ENCODE results near the gene CTRL. TPM values are rescaled to one million over a fixed set of nuclear protein-coding genes. Genes with fewer than 3 reads are reported as not detected.

CTRL gene
- total and polyA plus RNA-seq, 3 donors from 2014 or later = 0.36 to 1.7 (median 0.62) TPM

DNA sequence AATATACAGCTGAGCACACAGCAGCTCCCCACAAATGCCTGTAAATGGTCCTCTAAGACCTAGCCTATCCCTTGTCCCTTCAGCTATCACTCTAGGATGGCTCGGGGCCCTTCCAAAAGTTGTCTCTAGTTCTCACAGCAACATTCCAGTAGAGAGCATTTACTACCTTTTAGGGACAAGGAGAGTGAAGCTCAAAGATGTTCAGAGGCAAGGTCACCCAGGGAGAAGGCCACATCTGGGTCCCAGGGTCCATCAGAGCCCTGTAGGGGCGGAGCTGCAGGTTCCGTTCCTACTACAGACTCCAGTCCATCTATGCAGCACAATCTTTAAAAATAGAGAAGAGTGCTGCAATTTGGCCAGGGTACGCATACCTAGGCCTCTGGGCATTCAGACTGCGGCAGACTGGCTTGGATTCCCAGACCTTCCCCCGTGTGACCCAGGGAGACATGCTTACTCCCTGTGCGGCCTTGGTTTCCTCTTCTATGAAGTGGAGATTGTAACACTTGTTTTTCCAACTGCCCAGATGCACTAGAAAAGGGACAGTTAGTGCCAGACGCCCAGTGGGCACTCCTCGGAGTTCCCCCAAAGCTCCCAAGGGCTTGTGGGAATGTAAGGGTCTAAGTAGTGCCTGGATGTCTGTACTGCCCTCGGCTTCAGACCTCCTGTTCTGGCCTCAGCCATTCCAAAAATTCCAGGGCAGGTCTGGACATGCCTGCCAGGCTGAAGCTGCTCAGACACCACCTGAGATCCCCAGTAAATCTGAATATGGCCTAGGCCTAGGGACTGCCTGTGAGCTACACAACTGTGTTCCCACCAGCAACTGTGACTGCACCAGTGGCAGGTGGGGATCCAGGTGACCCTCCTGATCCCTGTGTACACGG lies 34.2 kb upstream of the CTRL start:
- Histone ChIP-seq H3K4me1 (peaks cover 23% of the 10 kb centered on the region), H3K27me3 (no peaks in the 10 kb centered on the region), H3K9me3 (no peaks in the 10 kb centered on the region), H3K27ac (peak overlapping the region; percentile 47 to 94), H3K36me3 (ENCODE audit: low read depth, missing control alignments) (no peaks in the 10 kb centered on the region), H3K4me3 (no peak overlapping the region)
- WGBS, 2 donors = 44 to 54% methylated on average over 8 to 11 of the region's 11 CpGs
- DNase-seq = no peak
- intact Hi-C loops (cut with DNase I; ENCODE audit: low total_unique reads) = no loop called here
- TF ChIP-seq, protein P1, sequence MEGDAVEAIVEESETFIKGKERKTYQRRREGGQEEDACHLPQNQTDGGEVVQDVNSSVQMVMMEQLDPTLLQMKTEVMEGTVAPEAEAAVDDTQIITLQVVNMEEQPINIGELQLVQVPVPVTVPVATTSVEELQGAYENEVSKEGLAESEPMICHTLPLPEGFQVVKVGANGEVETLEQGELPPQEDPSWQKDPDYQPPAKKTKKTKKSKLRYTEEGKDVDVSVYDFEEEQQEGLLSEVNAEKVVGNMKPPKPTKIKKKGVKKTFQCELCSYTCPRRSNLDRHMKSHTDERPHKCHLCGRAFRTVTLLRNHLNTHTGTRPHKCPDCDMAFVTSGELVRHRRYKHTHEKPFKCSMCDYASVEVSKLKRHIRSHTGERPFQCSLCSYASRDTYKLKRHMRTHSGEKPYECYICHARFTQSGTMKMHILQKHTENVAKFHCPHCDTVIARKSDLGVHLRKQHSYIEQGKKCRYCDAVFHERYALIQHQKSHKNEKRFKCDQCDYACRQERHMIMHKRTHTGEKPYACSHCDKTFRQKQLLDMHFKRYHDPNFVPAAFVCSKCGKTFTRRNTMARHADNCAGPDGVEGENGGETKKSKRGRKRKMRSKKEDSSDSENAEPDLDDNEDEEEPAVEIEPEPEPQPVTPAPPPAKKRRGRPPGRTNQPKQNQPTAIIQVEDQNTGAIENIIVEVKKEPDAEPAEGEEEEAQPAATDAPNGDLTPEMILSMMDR (IDR thresholded peaks at IDR 0.05) = no peak
- TF ChIP-seq POLR2A (IDR thresholded peaks at IDR 0.05) = no peak

DNA sequence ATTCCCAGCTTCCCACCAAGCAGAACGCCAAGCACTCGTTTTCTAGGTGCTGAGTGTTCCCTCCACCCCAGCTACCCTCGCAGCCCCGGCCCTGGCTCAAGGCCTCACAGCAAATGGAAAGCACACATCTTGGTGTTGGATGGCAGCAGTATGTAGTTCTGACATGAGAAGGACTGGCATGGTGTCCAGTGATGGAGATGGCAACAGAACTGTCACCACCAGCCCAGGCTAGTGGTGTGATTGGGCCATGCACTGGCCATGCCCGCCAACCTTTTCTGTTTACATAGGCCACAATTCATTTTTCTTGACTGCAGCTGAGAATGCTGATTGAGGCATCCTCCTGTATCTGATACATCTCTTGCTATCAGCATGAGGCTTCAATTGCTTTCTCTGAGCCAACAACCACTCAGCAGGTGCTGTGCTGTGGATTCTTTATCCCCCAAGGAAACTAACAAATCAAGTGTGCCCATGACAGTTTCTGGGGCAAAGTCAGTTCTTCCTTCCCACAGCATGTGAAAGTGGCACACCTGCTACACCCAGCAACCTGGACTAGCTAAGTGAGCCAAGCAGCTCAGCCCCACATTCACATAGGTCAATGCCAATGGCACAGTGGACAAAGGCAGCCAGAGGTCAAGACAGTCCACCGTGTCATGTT lies 32.9 kb upstream of the CTRL start:
- WGBS, 2 donors = 44 to 66% methylated on average over 6 of the region's 6 CpGs
- intact Hi-C loops (cut with DNase I; ENCODE audit: low total_unique reads) = no loop called here
- Histone ChIP-seq H3K27ac (peak overlapping the region in 1 of 2 donors; percentile 94), H3K4me1 (peaks cover 28% of the 10 kb centered on the region), H3K36me3 (ENCODE audit: low read depth, missing control alignments) (no peaks in the 10 kb centered on the region), H3K27me3 (no peaks in the 10 kb centered on the region), H3K4me3 (peak overlapping the region in 1 of 2 donors; percentile 52), H3K9me3 (no peaks in the 10 kb centered on the region)
- DNase-seq = no peak
- TF ChIP-seq POLR2A (IDR thresholded peaks at IDR 0.05) = no peak
- TF ChIP-seq, protein P1 (IDR thresholded peaks at IDR 0.05) = no peak

- Histone ChIP-seq H3K4me1 (peaks cover 35% of the 10 kb centered on the region), H3K27ac (peak overlapping the region in 1 of 2 donors; percentile 64), H3K27me3 (no peaks in the 10 kb centered on the region), H3K9me3 (no peaks in the 10 kb centered on the region), H3K4me3 (peak overlapping the region; percentile 39 to 52), H3K36me3 (ENCODE audit: low read depth, missing control alignments) (no peaks in the 10 kb centered on the region)
- intact Hi-C loops (cut with DNase I; ENCODE audit: low total_unique reads) = no loop called here
- no peak for TF ChIP-seq POLR2A (IDR thresholded peaks at IDR 0.05)
- TF ChIP-seq, protein P1 (IDR thresholded peaks at IDR 0.05) = no peak
- peak; percentile 56 for DNase-seq
- WGBS, 2 donors = 33 to 65% methylated on average over 1 to 32 of the region's 32 CpGs
Measured at GRCh38 chr16:67963662-67964321, 32.1 kb upstream of the CTRL start.

DNA sequence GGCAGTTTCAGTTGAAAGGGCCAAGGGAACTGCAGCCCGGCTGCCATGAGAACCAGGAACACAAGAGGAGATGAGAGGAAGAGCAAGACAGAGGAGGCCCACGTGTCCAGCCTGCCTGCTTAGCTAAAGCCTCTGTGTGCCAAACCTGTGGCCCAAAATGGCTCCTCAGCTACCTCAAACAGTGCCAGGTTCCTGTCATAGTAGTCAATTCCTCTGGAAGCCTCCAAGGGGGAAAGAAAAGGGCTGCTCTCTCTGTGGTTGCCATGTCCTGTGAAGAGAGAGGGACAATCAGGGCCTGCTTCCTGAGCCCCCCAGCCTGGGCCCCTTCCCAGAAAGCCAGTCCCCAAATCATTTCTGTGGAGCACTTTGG lies 31.6 kb upstream of the CTRL start:
- Histone ChIP-seq H3K9me3 (no peaks in the 10 kb centered on the region), H3K4me1 (peaks cover 38% of the 10 kb centered on the region), H3K4me3 (peak overlapping the region; percentile 39 to 52), H3K27me3 (no peaks in the 10 kb centered on the region), H3K36me3 (ENCODE audit: low read depth, missing control alignments) (no peaks in the 10 kb centered on the region), H3K27ac (peak overlapping the region in 1 of 2 donors; percentile 64)
- DNase-seq = no peak
- intact Hi-C loops (cut with DNase I; ENCODE audit: low total_unique reads) = no loop called here
- WGBS, 2 donors = 62 to 65% methylated on average over 2 of the region's 2 CpGs
- TF ChIP-seq POLR2A (IDR thresholded peaks at IDR 0.05) = no peak
- TF ChIP-seq, protein P1 (IDR thresholded peaks at IDR 0.05) = no peak

All from testis (tissue), 3 donors.